NCI-H345 treated with DMSO at 0.1 percent for 48 hours (cell line): ENCODE results near the gene PUS7.
"Not testable (repeated sequence)": the region's sequence is repeated elsewhere in the genome, so short reads cannot be mapped to it uniquely, and the experiment has no call there.

Source experiments
- DNase-seq: peaks from one replicate; lab custom pipeline; 2025; ENCODE audit not compliant: unreplicated experiment; lab: John Stamatoyannopoulos, UW

The PUS7 gene, protein sequence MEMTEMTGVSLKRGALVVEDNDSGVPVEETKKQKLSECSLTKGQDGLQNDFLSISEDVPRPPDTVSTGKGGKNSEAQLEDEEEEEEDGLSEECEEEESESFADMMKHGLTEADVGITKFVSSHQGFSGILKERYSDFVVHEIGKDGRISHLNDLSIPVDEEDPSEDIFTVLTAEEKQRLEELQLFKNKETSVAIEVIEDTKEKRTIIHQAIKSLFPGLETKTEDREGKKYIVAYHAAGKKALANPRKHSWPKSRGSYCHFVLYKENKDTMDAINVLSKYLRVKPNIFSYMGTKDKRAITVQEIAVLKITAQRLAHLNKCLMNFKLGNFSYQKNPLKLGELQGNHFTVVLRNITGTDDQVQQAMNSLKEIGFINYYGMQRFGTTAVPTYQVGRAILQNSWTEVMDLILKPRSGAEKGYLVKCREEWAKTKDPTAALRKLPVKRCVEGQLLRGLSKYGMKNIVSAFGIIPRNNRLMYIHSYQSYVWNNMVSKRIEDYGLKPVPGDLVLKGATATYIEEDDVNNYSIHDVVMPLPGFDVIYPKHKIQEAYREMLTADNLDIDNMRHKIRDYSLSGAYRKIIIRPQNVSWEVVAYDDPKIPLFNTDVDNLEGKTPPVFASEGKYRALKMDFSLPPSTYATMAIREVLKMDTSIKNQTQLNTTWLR

DNA sequence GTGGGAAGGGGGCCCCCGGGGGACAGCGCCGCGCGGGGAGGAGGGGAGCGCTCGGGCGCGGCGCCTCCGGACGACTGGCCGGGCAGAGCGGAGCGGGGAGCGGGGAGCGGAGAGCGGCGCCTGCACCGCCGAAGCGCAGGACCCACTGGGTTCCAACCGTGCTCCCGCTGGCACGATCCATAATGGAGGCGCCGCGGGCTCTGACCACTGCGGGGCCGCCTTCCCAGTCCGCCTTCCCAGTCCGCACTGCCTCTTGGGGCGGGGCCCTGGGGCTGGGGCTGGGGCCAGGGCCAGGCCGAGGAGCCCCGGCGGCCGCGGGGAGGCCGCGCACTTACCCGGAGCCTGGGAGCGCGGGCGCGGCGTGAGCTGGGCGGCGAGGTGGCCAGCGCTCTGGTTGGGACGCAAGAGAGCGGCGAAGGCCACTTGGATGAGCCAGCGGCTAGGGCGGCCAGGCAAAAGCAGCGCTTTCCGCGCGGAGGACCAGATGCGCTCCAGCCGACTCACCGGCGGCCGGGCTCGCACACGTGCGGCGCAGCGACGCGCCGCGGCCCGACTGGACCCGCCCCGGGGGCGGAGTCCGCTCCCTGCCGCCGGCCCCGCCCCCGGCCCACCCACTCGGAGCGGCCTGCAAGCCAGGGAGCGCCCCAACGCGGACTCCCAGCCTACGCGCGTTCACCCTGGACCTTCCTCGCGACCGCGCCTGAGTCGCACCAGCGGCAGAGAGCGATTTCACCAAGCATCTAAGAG lies at the start of gene PUS7:
Gene PUS7 (minus strand): TSS at position 555 of the 747 bp plus-strand sequence. CDS start 13,759 bp downstream, outside the sequence.
- peak; percentile 78 for DNase-seq

DNA sequence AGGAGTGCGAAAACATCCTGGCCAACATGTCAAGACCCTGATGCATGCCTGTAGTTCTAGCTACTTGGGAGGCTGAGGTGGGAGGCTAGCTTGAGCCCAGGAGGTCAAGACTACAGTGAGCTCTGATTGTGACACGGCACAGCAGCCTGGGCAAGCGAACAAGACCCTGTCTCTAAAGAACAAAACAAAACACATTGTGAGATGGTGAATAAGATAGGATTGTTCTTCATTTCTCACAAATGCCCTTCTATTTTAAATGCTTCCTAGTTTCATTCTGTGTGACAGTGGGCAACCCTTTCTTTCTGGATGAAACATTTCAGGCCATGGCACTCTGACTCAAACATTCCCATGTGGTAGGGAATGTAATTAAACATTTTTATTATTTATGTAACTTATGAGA lies 45.8 kb upstream of the PUS7 start:
- no peak for DNase-seq

DNA sequence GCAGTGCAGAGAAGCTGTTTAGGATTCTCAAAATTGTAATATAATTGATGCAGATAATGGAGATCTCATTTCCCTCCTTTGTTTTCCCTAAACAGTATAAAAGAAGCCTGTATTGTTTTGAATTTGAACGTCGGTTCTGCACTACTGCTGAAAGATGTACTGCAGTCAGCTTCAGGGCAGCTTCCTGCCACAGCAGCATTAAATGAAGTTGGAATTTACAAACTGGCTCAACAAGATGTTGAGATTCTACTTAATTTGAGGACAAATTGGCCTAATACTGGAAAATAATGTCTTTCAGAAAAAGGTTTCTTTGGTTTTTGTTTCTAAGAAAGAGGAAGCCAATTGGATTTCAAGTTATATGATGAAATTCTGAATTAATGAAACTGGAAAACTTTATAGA lies 45.0 kb upstream of the PUS7 start:
- DNase-seq, result no peak

DNA sequence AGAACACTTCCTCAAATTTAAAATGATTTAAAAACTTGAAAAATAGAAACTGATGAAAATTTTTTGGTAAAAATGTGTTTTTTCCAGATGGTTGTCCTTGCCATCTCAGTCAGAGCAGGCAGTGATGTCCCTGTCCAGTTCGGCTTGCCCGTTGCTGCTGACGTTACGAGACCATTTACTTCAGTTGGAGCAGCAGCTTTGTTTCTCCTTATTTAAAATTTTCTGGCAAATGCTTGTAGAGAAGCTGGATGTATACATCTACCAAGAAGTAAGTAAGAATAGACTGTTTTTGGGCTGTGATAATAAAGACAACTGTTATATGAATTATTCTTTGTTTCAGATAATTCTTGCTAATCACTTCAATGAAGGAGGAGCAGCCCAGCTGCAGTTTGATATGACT lies 43.1 kb upstream of the PUS7 start:
- no peak for DNase-seq

DNA sequence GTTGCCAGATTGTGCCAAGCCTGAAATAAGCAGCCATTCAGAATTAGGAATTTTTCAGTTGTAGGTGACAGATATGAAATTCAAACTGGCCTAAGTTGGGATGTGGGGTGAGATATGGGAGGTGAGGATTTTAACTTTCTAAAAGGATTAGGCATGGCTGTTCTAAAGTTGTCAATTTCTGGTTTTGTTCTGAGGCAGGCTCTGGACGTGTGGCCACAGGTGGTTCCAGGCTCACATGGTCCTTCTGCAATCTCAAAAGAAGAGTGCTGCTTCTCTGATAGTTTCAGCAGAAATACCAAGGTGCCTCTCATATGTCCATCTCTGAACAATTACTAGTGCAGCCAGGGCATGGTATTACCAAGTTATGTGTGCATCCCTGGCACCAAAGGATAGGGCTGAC lies 37.9 kb upstream of the PUS7 start:
- no peak for DNase-seq

DNA sequence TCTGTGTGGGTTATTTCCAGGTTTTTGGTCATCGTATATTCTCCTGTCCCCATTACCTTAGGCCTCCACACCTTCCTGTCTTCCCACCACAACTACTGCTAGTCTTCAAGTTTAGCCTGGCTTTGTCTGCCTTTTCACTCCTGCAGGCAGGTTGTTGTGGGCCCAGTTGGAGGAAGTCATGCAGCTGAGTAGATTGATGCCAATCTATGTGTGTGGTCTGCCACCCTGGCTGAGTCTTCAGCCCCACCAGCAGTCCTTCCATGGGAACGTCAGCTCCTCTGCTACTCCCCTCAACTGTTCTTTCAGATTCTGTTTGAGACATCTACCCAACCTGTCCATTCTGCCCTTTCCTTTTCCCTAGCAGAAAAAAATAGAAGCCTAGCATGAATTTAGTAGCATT lies 16.3 kb upstream of the PUS7 start:
- DNase-seq, result no peak

DNA sequence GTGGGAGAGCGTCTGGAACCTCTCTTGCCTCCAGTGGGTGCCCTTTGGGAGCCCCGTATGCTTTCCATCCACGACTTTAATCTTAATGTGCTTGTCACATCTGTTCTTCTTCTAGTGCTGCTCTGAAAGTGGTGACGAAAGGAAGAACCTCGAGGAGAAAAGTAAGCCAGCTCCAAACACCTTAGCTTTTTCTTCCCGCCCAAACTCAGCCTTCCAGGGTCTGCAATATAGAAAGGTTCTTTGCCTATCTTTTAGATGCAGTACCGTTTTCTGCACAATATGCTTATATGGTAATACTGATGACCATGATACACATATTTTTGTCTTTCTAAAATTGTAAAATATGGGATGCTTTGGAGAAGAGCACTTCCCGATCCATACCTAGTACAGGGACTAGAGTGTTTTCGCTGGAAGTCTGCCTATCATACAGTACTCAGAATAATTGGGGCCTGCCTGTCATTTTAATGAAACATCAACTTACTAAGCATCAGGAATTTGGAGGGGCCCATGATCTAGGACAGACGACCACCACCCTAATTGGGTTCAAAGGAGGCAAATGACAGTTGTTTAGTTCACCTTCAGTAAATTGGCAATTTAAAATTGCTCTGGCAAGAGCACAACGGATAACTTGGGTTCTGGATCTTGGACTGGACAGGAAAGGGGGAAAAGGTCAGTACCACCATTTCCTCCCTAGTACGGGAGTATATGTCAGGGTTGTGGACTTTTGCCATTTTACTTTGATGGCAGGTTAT lies 10.8 kb upstream of the PUS7 start:
- DNase-seq, result no peak

DNA sequence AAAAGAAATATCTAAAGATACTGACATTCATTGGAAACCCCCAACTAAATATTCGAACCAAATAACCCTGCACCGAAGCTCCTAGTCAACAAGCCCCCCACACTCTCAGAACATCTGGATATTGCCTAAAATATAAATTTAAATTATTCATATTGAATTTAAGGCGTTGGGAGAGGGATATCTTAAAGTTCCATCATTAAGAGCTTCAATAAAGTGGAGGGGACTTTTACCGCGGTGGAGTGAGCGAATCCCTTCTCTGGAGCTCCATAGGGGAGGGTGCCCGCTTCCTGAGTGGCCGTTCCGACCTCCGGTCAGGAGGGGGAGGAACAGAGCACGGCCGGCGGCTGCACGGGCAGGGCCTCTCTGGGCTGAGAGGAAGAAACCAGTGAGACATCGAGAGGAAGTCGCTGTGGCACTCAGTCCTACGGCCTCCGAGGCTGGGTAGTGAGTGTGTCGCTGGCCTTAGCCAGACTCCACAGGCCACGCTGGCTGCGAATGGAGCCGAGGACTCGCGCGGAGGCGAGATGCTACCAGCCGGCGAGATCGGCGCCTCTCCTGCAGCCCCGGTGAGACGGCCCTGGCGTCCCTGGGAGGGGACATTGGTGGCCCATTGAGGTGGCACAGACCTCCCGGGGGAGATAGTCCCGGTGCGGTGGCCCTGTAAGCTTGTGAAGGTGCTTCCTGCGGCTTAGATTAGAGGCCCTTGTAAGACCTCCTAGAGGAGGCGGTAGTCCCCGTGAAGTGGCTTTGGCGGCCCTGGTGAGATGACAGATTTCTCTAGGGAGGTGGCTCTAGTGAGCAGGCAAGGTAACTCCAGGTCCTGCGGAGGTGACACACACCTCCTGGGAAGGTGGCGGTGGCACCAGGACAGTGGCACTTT lies 10.0 kb upstream of the PUS7 start, which contains the start of gene RINT1:
Gene RINT1 (plus strand): TSS at position 410 of the 880 bp plus-strand sequence. CDS start 115 bp downstream, at position 525.
- peak; percentile 91 for DNase-seq

DNA sequence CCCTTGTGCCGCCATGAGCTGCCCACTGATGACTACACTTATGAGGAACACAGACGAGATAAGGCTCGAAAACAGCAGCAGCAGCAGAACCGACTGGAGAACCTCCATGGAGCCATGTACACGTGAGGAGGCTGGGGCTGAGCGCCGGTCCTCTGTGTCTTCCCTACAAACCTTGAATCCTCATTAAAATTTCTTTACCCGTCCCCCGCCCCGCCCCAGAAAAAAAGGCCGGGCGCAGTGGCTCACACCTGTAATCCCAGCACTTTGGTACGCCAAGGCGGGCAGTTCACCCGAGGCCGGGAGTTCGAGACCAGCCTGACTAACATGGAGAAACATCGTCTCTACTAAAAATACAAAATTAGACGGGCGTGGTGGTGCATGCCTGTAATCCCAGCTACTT lies 8.5 kb upstream of the PUS7 start:
- no peak for DNase-seq

DNA sequence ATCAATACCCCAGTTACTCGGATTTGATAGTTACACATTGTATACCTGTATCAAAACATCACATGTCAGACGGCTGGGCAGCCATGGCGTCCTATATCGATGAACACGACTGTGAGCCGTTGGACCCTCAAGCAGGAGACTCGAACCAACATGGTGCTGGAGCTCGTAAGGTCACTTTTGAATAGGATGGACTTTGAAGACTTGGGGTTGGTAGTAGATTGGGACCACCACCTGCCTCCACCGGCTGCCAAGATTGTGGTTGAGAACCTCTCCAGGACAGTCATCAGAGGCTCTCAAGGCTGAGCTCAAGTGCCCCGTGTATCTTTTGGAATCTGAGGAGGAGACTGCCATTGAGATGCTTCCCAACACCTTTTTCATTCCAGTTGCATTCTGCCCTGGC lies 8.1 kb upstream of the PUS7 start:
- no peak for DNase-seq

DNA sequence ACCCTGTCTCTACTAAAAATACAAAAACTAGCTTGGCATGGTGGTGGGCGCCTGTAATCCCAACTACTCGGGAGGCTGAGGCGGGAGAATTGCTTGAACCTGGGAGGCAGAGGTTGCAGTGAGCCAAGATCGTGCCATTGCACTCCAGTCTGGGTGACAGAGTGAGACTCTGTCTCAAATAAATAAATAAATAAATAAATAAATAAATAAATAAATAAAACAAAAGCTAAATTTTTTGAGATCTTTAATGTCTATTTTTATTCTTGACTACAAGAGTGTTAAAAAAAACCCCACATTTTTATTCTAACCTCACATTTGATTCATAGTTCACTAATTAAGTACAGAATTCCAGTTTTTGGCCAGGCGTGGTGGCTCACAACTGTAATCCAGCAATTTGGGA lies 5.7 kb upstream of the PUS7 start:
- DNase-seq, result not testable (repeated sequence)

DNA sequence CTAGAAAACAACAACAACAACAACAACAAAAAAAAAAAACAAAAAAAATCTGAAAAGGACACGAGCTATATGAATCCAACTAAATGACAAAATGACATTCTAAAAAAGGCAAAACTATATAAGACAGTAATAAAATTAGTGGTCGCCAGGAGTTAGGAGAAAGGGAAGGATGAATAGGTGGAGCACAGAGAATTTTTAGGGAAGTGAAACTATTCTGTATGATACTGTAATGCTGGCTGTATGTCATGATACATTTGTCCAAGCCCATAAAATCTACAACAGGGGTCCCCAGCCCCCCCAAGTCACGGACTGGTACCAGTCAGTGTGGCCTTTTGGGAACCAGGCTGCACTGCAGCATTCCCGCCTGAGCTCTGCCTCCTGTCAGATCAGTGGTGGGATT lies 2.8 kb upstream of the PUS7 start:
- no peak for DNase-seq

DNA sequence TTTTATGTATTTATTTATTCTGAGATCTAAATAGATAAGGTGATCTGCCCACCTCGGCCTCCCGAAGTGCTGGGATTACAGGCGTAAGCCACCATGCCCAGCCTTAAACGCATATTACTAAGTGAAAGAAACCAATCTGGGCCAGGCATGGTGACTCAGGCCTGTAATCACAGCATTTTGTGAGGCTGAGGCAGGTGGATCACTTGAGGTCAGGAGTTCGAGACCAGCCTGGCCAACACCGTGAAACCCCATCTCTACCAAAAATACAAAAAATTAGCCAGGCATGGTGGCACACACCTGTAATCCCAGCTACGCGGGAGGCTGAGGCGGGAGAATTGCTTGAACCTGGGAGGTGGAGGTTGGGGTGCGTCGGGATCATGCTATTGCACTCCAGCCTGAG lies 2.4 kb upstream of the PUS7 start:
- DNase-seq, result not testable (repeated sequence)

DNA sequence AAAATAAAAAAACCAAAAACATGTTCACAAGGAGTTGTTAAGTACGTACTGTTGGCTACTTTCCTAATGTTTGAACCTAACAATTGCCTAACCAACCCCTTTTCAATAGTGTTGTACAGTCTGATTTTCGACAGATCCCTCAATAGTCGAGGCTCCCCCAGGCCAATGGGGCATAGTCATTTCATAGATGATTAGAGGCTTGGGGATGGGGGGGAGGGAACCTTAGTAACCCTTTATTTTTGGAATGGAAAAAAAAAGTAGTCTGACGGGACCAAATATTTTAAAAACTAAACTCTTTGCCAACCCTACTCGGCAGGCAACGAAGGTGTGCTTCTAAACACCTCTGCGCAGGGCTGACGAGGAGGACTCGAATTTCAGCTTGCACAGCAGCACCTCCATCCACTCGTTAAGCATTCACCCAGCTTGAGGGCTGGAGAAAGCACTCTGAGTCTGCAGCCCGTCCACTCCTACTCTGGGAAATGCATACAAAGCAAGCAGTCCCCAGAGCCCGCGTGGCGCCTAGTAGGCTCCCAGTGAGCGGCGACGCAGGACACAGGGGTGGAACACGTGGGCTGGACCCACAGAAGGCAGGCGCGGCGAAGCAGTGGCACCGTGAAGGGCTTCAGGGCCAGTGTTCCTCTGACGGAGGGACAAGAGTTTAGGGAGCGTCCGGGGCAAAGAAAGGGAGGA lies 899 bp downstream of the PUS7 start:
- peak; percentile 28 for DNase-seq

DNA sequence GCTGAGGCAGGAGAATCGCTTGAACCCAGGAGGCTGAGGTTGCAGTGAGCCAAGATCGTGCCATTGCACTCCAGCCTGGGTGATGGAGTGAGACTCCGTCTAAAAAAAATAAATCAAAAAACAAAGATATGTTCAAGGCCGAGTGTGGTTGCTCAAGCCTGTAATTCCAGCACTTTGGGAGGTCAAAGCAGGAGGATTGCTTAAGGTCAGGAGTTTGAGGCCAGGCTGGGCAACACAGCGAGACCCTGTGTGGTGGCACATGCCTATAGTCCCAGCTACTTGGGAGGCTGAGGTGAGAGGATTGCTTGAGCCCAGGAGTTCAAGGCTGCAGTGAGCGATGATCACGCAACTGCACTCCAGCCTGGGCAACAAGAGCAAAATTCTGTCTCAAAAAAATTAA lies 1.5 kb downstream of the PUS7 start:
- not testable (repeated sequence) for DNase-seq

DNA sequence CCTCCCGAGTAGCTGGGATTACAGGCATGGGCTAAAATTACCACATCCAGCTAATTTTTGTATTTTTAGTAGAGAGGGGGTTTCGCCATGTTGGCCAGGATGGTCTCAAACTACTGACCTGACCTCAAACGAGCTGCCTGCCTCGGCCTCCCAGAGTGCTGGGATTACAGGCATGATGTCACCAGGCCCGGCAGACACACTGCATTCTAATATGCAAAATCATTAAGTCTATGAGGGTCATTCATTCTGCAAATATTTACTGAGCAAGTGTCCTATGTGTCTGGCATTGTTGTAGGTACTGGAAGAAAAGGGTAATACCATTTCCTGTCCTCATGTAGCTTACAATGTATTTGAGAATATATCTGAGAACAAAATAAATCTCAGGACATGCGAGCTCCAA lies 2.7 kb downstream of the PUS7 start:
- DNase-seq, result no peak

DNA sequence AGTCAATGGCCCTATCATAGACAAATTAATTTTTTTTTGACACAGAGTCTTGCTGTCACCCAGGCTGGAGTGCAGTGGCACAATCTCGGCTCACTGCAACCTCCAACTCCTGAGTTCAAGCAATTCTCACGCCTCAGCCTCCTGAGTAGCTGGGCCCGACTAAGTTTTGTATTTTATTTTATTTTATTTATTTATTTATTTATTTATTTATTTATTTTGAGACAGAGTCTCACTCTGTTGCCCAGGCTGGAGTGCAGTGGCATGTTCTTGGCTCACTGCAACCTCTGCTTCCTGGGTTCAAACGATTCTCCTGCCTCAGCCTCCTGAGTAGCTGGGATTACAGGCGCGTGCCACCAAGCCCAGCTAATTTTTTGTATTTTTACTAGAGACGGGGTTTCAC lies 6.5 kb downstream of the PUS7 start:
- not testable (repeated sequence) for DNase-seq

DNA sequence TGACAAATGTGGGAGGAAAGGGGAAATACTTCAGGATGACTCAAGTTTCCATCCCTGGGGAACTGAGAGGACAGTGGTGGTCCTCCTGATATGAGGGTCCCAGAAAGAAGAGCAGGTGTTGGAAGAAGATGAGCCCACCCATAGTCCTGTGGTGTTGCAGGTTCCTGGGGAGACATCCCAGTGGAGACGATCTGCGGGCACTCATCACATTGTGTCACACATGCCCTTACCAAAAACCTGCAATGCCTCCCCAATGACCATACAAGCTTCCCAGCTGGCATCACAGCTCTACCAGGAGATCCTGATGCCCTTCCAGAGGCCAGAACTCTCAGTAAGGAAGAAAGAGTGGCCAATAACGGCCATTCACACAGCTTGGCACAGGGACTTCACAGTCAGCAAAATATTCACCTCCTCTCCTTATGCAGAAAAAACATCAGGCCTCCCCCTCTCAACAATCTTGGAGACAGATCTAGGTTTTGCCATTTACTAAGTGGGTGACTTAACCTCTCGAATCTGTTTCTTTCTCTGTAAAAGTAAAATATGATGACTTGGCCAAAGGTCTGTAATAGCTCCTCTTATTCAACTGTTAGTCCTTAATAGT lies 9.0 kb downstream of the PUS7 start:
- no peak for DNase-seq

DNA sequence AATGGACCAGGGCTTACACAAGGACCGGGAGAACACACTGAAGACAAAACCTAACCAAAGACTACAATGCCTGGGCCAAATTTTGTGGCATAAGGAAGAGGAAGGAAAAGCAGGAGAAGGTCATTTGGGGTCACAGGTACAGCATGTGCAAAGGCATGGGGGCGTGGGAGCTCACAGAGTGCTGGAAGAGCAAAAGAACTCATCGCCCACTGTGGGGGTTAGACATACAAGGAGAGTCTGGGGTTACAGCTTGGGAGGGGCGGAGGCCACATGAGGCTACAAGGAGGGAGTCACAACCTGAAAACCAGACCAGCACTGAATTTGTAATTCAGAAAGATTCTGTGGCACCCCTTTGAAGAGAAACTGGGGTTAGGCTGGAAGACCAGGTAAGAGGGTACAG lies 9.7 kb downstream of the PUS7 start:
- no peak for DNase-seq
